Body of pancreas (tissue), 4 donors: ENCODE data around the gene PGP. TPM values are rescaled to one million over a fixed set of nuclear protein-coding genes. Genes with fewer than 3 reads are reported as not detected.
"Not testable (repeated sequence)": the region's sequence is repeated elsewhere in the genome, so short reads cannot be mapped to it uniquely, and the experiment has no call there.

Experiments used
- ATAC-seq: fragments of 150-250 bp; one replicate; pipeline ENCODE4 v1.9.1; 2016
- DNase-seq, 4 donors: peaks; one replicate each; pipeline ENCODE4 v3.0.0-alpha.2; 2019
- H3K27ac ChIP-seq, 4 donors: fragments of 200-600 bp; sonication (generic); 1 replicate in 3 of 4; 2 replicates in 1 of 4; pipeline versions ENCODE4 v1.5.1 to v1.6.1; 2016 to 2019; ENCODE audit warnings: mild to moderate bottlenecking in 1 of 4, mixed read lengths in 1 of 4, moderate library complexity in 1 of 4
- H3K27me3 ChIP-seq, 2 donors: fragments of 200-600 bp; sonication (generic); one replicate each; pipeline ENCODE4 v1.6.0; 2016; ENCODE audit warnings: mild to moderate bottlenecking in 1 of 2
- H3K36me3 ChIP-seq, 2 donors: fragments of 200-600 bp; sonication (generic); replicated peaks in 1 of 2; 2 replicates each; pipeline ENCODE4 v1.5.1; 2016; ENCODE audit warnings: low read depth in 2 of 2; ENCODE audit not compliant: insufficient read depth in 1 of 2
- H3K4me1 ChIP-seq: fragments of 200-600 bp; sonication (generic); one replicate; pipeline ENCODE4 v1.6.0; 2016
- H3K4me3 ChIP-seq, 2 donors: fragments of 200-600 bp; sonication (generic); 1 replicate in 1 of 2; 2 replicates in 1 of 2; pipeline ENCODE4 v1.5.1; 2016 to 2019
- H3K9me3 ChIP-seq, 3 donors: fragments of 200-600 bp; sonication (generic); 1 replicate in 2 of 3; 2 replicates in 1 of 3; pipeline ENCODE4 v1.5.1; 2016
- CTCF ChIP-seq, 7 experiments: fragments of 450-650 bp in 4 of 7; fragments of 200-600 bp in 3 of 7; sonication (generic) in 3 of 7; IDR thresholded peaks; one replicate each; pipeline ENCODE4 v1.5.1; 2016 to 2019; ENCODE audit warnings: antibody characterized with exemption in 7 of 7
- POLR2A ChIP-seq, 3 donors: fragments of 450-650 bp; IDR thresholded peaks; one replicate each; pipeline ENCODE4 v1.6.1; 2016; ENCODE audit warnings: antibody characterized with exemption in 3 of 3, mild to moderate bottlenecking in 2 of 3
- WGBS, 2 donors: methylation state at CpG; one replicate each; pipeline ENCODE4 v1.1.5; 2017; 5-methylcytosine and 5-hydroxymethylcytosine counted together
- intact Hi-C: fragments of 100-400 bp; cut with DNase I; formaldehyde crosslinking; loops from one replicate; pipeline ENCODE4 v1.15.1; 2023
- total RNA-seq, 2 donors: library from RNA; depleted of rRNA; stranded (reverse); fragments of >200 nt; gene quantifications; one replicate each; pipeline ENCODE4 v1.1.0, GENCODE V29; 2016

Gene PGP
- total RNA-seq, 2 donors from 2014 or later = 7.8 to 15.8 TPM

- 96 to 100% methylated on average over 6 to 11 of the region's 11 CpGs for WGBS, 2 donors
- Histone ChIP-seq H3K4me1 (no peaks in the 10 kb centered on the region), H3K27me3 (no peaks in the 10 kb centered on the region), H3K27ac (no peak overlapping the region), H3K36me3 (peaks cover 10 to 13% of the 10 kb centered on the region in 2 donors), H3K4me3 (no peak overlapping the region), H3K9me3 (no peaks in the 10 kb centered on the region)
- no peak for ATAC-seq
- intact Hi-C loops = no loop called here
- TF ChIP-seq POLR2A (IDR thresholded peaks at IDR 0.05) (no peak), CTCF (IDR thresholded peaks at IDR 0.05) (no peak)
- DNase-seq = no peak
Observed at GRCh38 chr16:2243781-2244180, 29.1 kb upstream of the PGP start.

DNA sequence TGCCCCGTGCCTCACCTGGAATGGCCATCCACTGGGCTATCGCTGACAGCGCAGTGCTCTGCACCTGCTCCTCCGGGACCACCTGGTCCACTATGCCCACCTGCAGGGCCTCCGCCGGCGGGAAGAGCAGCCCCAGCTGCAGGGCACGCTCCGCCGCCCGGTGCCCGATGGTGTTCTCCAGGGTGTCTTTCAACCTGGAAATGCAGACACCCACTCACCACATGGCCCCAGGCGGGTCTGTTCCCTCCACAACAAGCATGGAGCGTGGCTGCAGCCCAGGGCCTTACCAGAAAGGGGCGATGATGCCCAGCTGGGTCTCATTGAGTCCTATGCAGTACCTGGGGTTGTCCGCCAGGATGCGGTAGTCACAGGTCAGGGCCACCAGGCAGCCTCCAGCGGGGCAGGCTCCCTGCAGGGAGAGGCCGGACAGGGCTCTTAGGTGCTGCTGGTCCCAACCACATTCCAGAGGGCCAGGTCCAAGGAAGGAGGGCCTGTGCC is 28.4 kb upstream of the PGP start:
- intact Hi-C loops = no loop called here
- H3K4me1 ChIP-seq = no peaks in the 10 kb centered on the region
- DNase-seq (no peak), ATAC-seq (no peak)
- no peaks in the 10 kb centered on the region for H3K9me3 ChIP-seq
- H3K27me3 ChIP-seq = no peaks in the 10 kb centered on the region
- 95 to 100% methylated on average over 6 to 19 of the region's 19 CpGs for WGBS, 2 donors
- no peak overlapping the region for H3K4me3 ChIP-seq
- peaks cover 10 to 13% of the 10 kb centered on the region in 2 donors for H3K36me3 ChIP-seq
- H3K27ac ChIP-seq = no peak overlapping the region
- TF ChIP-seq CTCF (IDR thresholded peaks at IDR 0.05) (no peak), POLR2A (IDR thresholded peaks at IDR 0.05) (no peak)

DNA sequence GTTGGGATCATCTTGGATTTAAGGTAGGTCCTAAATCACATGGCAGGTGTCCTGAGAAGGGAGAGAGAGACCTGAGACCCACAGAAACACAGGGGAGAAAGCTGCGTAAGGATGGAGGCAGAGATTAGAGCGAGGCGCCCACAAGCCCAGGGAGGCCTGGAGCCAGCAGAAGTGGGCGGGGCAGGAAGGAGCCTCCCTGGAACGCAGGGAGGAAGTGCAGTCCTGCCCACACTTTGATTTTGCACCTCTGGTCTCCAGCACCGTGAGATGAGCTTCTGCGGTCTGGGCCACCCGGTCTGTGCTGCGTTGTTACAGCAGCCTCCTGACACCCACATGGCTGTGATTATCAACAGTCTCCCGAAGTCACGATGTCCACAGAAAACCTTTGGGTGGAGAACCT is 28.0 kb upstream of the PGP start:
- 89% methylated on average over 5 to 11 of the region's 11 CpGs for WGBS, 2 donors
- no peak overlapping the region for H3K27ac ChIP-seq
- peaks cover 5% of the 10 kb centered on the region for H3K4me1 ChIP-seq
- H3K4me3 ChIP-seq = no peak overlapping the region
- no peaks in the 10 kb centered on the region for H3K27me3 ChIP-seq
- no peaks in the 10 kb centered on the region for H3K9me3 ChIP-seq
- DNase-seq = no peak
- TF ChIP-seq POLR2A (IDR thresholded peaks at IDR 0.05) (no peak), CTCF (IDR thresholded peaks at IDR 0.05) (no peak)
- ATAC-seq = no peak
- H3K36me3 ChIP-seq = peaks cover 10 to 13% of the 10 kb centered on the region in 2 donors
- intact Hi-C loops = no loop called here

DNA sequence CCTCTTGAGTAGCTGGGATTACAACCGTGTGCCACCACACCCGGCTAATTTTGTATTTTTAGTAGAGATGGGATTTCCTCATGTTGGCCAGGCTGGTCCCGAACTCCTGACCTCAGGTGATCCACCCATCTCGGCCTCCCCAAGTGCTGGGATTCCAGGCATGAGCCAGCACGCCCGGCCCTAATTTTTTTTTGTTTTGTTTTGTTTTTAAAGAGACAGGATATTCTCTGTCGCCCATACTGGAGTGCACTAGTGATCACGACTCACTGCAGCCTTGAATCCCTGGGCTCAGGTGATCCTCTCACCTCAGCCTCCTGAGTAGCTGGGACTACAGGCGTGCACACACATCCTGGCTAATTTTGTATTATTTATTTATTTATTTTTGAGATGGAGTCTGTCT is 25.7 kb upstream of the PGP start:
- intact Hi-C loops, H3K4me3 ChIP-seq, H3K27ac ChIP-seq, ATAC-seq, DNase-seq, H3K9me3 ChIP-seq, H3K27me3 ChIP-seq: not testable (repeated sequence)
- WGBS, 2 donors = 79 to 87% methylated on average over 9 of the region's 9 CpGs
- Histone ChIP-seq H3K4me1 (peaks cover 23% of the 10 kb centered on the region), H3K36me3 (peaks cover 7 to 10% of the 10 kb centered on the region in 2 donors)

GRCh38 chr16:2238838-2239675 is 24.4 kb upstream of the PGP start:
- peaks cover 0 to 5% of the 10 kb centered on the region in 2 donors for H3K27me3 ChIP-seq
- peaks cover 12 to 15% of the 10 kb centered on the region in 2 donors for H3K36me3 ChIP-seq
- H3K9me3 ChIP-seq = no peaks in the 10 kb centered on the region
- intact Hi-C loops = no loop called here
- no peak overlapping the region for H3K4me3 ChIP-seq
- ATAC-seq = no peak
- H3K4me1 ChIP-seq = peaks cover 23% of the 10 kb centered on the region
- 25 to 67% methylated on average over 6 to 15 of the region's 15 CpGs for WGBS, 2 donors
- TF ChIP-seq POLR2A (IDR thresholded peaks at IDR 0.05) = no peak
- TF ChIP-seq CTCF (IDR thresholded peaks at IDR 0.05) = no peak
- no peak for DNase-seq
- no peak overlapping the region for H3K27ac ChIP-seq
